HepG2 (cell line): Measurements from ENCODE around the gene CTNNA3. TPM values are rescaled to one million over a fixed set of nuclear protein-coding genes. Genes with fewer than 3 reads are reported as not detected.

Experiments
- ATAC-seq: fragments of 200-7000 bp; cut with Tn5 transposase; 3 replicates; pipeline ENCODE4 v1.9.1; 2020; ENCODE audit warnings: mild to moderate bottlenecking, moderate library complexity
- BruUV-seq: library from RNA; stranded (reverse); fragments of 400-500 nt; replicated peaks from 2 replicates; lab custom pipeline; 2021; lab: Mats Ljungman, UMichigan
- CTCF ChIA-PET: fragments of 300-600 bp; formaldehyde crosslinking; extraction: SDS; loops from one replicate; lab custom pipeline; 2021; ENCODE audit warnings: low total read pairs, inconsistent platforms, low intra/inter-chr PET ratio; lab: Yijun Ruan, JAX
- POLR2A ChIA-PET: fragments of 350-600 bp; sonication (Branson Sonifier 250); formaldehyde crosslinking; loops from one replicate; lab custom pipeline; 2020; ENCODE audit warnings: antibody characterized with exemption, inconsistent platforms; lab: Yijun Ruan, JAX
- DNase-seq: peaks from one replicate; pipeline ENCODE4 v3.0.0-alpha.2; 2015; ENCODE audit warnings: low spot score
- FAIRE-seq: peaks from 3 replicates; lab custom pipeline; 2011; peaks lifted over from hg19 to GRCh38; lab: Jason Lieb, UNC
- H2AFZ ChIP-seq: one replicate; pipeline ENCODE4 v1.6.1; 2011; ENCODE audit warnings: low read length, inconsistent platforms
- H3K27ac ChIP-seq: fragments of 300-600 bp; 3 replicates; pipeline ENCODE4 v1.8.0; 2011; ENCODE audit warnings: mixed run types, mild to moderate bottlenecking, mixed read lengths, low read length, inconsistent platforms; ENCODE audit not compliant: insufficient read depth; ENCODE audit errors: extremely low read length
- H3K27me3 ChIP-seq, 2 experiments: fragments of 200-600 bp in 1 of 2; 2 replicates in 1 of 2; 3 replicates in 1 of 2; pipeline versions ENCODE4 v1.6.0 to v1.8.0; 2011; ENCODE audit warnings: low read length in 2 of 2, mild to moderate bottlenecking in 2 of 2, moderate library complexity in 2 of 2, inconsistent platforms in 1 of 2; ENCODE audit not compliant: insufficient read depth in 2 of 2, control insufficient read depth in 1 of 2
- H3K36me3 ChIP-seq, 2 experiments: fragments of 200-600 bp in 1 of 2; replicated peaks in 1 of 2; 2 replicates in 1 of 2; 3 replicates in 1 of 2; pipeline versions ENCODE4 v1.5.1 to v1.8.0; 2011; ENCODE audit warnings: low read length in 2 of 2, inconsistent platforms in 1 of 2; ENCODE audit not compliant: insufficient read depth in 2 of 2, control insufficient read depth in 1 of 2
- H3K4me1 ChIP-seq: 2 replicates; pipeline ENCODE4 v1.5.1; 2012; ENCODE audit warnings: low read length, inconsistent platforms; ENCODE audit not compliant: insufficient read depth
- H3K4me2 ChIP-seq: 2 replicates; pipeline ENCODE4 v1.6.0; 2011; ENCODE audit warnings: low read depth, low read length, inconsistent platforms
- H3K4me3 ChIP-seq, 3 experiments: fragments of 200-600 bp in 1 of 3; sonication (generic), shearing (Covaris generic) in 1 of 3; replicated peaks in 1 of 3; 2 replicates each; pipeline ENCODE4 v1.5.1; 2011 to 2016; ENCODE audit warnings: low read length in 3 of 3, inconsistent platforms in 2 of 3, low read depth in 2 of 3, mild to moderate bottlenecking in 2 of 3, control low read depth in 1 of 3, mixed read lengths in 1 of 3; ENCODE audit not compliant: insufficient read depth in 1 of 3
- H3K79me2 ChIP-seq: one replicate; pipeline ENCODE4 v1.6.1; 2011; ENCODE audit warnings: low read length, inconsistent platforms; ENCODE audit not compliant: insufficient read depth
- H3K9ac ChIP-seq: 2 replicates; pipeline ENCODE4 v1.6.0; 2011; ENCODE audit warnings: mild to moderate bottlenecking, low read depth, low read length, inconsistent platforms; ENCODE audit not compliant: insufficient read depth
- H3K9me3 ChIP-seq: 2 replicates; pipeline ENCODE4 v1.5.1; 2012; ENCODE audit warnings: mild to moderate bottlenecking, low read length
- H4K20me1 ChIP-seq: 2 replicates; pipeline ENCODE4 v1.6.0; 2011; ENCODE audit warnings: inconsistent platforms, mild to moderate bottlenecking, low read length, moderate library complexity; ENCODE audit not compliant: insufficient read depth
- MIER2 ChIP-seq: IDR thresholded peaks from 2 replicates; pipeline ENCODE4 v1.6.1; 2016; ENCODE audit warnings: missing biosample characterization, missing genetic modification reagents
- MXD4 ChIP-seq: IDR thresholded peaks from 2 replicates; pipeline ENCODE4 v1.6.1; 2016; ENCODE audit warnings: mild to moderate bottlenecking, missing biosample characterization, missing genetic modification reagents
- SIX1 ChIP-seq: sonication (generic); formaldehyde crosslinking; IDR thresholded peaks from 2 replicates; pipeline ENCODE4 v1.4.0; 2020; ENCODE audit warnings: missing genetic modification reagents, borderline replicate concordance
- ZNF24 ChIP-seq: fragments of 450-650 bp; IDR thresholded peaks from 2 replicates; pipeline ENCODE4 v1.6.1; 2017; ENCODE audit warnings: antibody characterized with exemption, mild to moderate bottlenecking
- ZNF317 ChIP-seq: sonication (generic); formaldehyde crosslinking; IDR thresholded peaks from 2 replicates; pipeline ENCODE4 v1.5.0; 2020; ENCODE audit warnings: mild to moderate bottlenecking, missing genetic modification reagents
- ZNF430 ChIP-seq: sonication (generic); formaldehyde crosslinking; IDR thresholded peaks from 2 replicates; pipeline ENCODE4 v1.9.0; 2021; ENCODE audit warnings: mild to moderate bottlenecking, missing genetic modification reagents
- ZNF563 ChIP-seq: sonication (generic); formaldehyde crosslinking; IDR thresholded peaks from 2 replicates; pipeline ENCODE4 v1.8.0; 2022; ENCODE audit warnings: mild to moderate bottlenecking, moderate library complexity, missing genetic modification reagents
- ZSCAN9 ChIP-seq: IDR thresholded peaks from 2 replicates; pipeline ENCODE4 v1.6.1; 2016; ENCODE audit warnings: borderline replicate concordance
- WGBS: methylation state at CpG from one replicate; pipeline ENCODE4 v1.1.6; 2017; ENCODE audit warnings: low lambda C conversion rate; 5-methylcytosine and 5-hydroxymethylcytosine counted together
- in situ Hi-C: cut with HindIII; loops from 2 replicates; pipeline ENCODE4 v1.10.0; 2017; ENCODE audit warnings: low pct_unique_long_range_greater_than_20kb; ENCODE audit not compliant: extremely low pct_ligation_motif_present
- intact Hi-C: fragments of 100-400 bp; cut with micrococcal nuclease; formaldehyde crosslinking; loops from one replicate; pipeline ENCODE4 v1.10.0; 2022; ENCODE audit not compliant: unreplicated experiment
- polyA plus RNA-seq, 8 experiments: library from polyadenylated mRNA; depleted of rRNA in 3 of 8; stranded (reverse) in 7 of 8; unstranded in 1 of 8; fragments of >200 nt; fragmentation: Illumina TruSeq in 4 of 8; extraction: Trizol in 4 of 8; gene quantifications; 2 replicates each; pipeline versions ENCODE4 v1.2.1 to v1.2.3, GENCODE V29; 2011 to 2016; ENCODE audit warnings: low read depth in 4 of 8, missing spikeins in 1 of 8, mixed read lengths in 1 of 8; ENCODE audit not compliant: insufficient read depth in 1 of 8
- total RNA-seq, 5 experiments: library from RNA; depleted of rRNA; stranded (reverse); fragments of >200 nt; fragmentation: Illumina TruSeq; extraction: Trizol; gene quantifications; 2 replicates each; pipeline ENCODE4 v1.2.3, GENCODE V29; 2016; ENCODE audit warnings: low read depth in 1 of 5
- TF ChIP-seq, protein P1 (sequence below): sonication (generic); formaldehyde crosslinking; IDR thresholded peaks from 2 replicates; pipeline ENCODE4 v1.4.0; 2020; ENCODE audit warnings: missing genetic modification reagents
- TF ChIP-seq, protein P2 (sequence below): sonication (generic); formaldehyde crosslinking; IDR thresholded peaks from 2 replicates; pipeline ENCODE4 v1.4.0; 2020; ENCODE audit warnings: missing genetic modification reagents

The CTNNA3 gene
- total and polyA plus RNA-seq, 2 of the 13 experiments (the other 11 are each of a cell fraction or from before 2014, with no cell fraction given) = not detected

DNA sequence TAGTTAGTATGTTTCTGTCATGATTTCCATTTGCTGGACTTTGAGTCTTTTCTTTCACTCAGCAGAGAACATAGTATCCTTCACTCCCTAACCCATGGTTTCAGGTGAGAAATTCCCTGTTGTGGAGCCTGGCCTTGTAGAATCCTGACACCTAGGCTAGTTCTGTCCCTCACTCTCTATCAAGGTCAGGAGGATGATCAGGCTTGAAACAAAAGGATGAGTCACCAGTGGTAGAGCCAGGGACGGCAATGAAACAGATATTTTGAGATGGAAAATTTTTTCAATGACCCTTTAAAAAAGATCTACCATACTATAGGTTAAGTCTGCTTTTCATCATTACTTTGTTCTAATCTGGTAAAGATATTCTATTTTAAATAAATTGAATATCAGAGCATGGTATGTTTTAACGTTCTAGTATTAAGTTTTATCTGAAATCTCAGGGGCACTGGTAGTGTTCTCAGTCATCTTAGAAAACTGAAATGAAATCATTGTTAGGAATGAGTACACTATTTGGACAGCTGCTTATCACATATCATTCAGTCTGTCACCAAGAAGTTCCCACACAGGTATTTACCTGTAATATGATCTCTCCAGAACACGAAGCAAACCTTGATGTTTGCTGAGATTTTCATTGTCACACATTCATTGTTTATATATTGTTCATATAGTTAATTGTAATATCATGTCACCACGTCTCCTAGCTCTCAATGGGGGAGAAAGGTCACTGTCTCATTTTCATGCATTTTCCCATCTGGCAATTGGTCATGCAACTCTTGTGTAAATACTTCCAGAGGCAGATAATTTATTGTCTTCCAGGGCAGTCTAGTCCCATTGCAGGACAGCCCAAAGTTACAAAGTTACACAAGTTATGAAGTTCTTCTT, 1070.0 kb downstream of the CTNNA3 start:
- no peak overlapping the region for H3K9ac ChIP-seq
- in situ Hi-C loops = no loop called here
- H3K4me3 ChIP-seq = no peak overlapping the region
- intact Hi-C loops = loop anchor here (5.0 to 10.0 kb wide), 2 partner anchors 306 to 321 kb away; no protein-coding TSS in a partner anchor
- H3K4me2 ChIP-seq = no peak overlapping the region
- no peaks in the 10 kb centered on the region for H4K20me1 ChIP-seq
- H3K27ac ChIP-seq = no peak overlapping the region
- TF ChIP-seq ZNF317 (CRISPR knock-in tag) (no peak), SIX1 (no peak), ZNF430 (CRISPR knock-in tag) (no peak)
- H3K79me2 ChIP-seq = no peaks in the 10 kb centered on the region
- DNase-seq (no peak), ATAC-seq (no peak), FAIRE-seq (no peak)
- no peak overlapping the region for H2AFZ ChIP-seq
- H3K36me3 ChIP-seq = no peaks in the 10 kb centered on the region
- H3K4me1 ChIP-seq = no peaks in the 10 kb centered on the region
- POLR2A ChIA-PET = no interaction called here
- no peaks in the 10 kb centered on the region for H3K9me3 ChIP-seq
- WGBS = 8% methylated on average over 4 of the region's 4 CpGs
- CTCF ChIA-PET = no interaction called here
- BruUV-seq = no TSS peak
- no peaks in the 10 kb centered on the region for H3K27me3 ChIP-seq

DNA sequence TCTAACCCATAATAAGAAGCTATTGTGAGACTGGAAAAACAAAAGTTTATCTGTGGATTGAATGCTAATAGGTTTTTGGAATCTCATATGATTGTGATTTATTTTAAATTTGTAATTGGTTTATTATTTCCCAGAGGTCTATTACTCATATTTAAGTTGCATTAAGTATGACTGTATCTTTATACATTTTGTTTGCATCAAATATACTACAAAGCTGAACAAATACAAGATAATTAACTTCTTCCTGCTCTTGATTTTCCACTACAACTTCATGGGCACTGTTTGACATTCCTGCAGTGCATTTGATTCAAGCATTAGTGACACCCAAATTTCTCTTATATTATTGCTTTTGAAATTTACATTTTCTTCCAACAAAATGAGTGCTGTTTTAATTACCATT, 1073.9 kb downstream of the CTNNA3 start:
- ATAC-seq (no peak), DNase-seq (no peak), FAIRE-seq (no peak)
- Histone ChIP-seq H3K4me2 (no peak overlapping the region), H2AFZ (no peak overlapping the region), H3K27ac (no peak overlapping the region), H4K20me1 (no peaks in the 10 kb centered on the region), H3K9me3 (no peaks in the 10 kb centered on the region), H3K4me3 (no peak overlapping the region), H3K4me1 (no peaks in the 10 kb centered on the region), H3K36me3 (no peaks in the 10 kb centered on the region), H3K79me2 (no peaks in the 10 kb centered on the region), H3K27me3 (no peaks in the 10 kb centered on the region), H3K9ac (no peak overlapping the region)
- in situ Hi-C loops = no loop called here
- no TSS peak for BruUV-seq
- ChIA-PET CTCF (no interaction called here), POLR2A (no interaction called here)
- intact Hi-C loops = loop anchor here (10.0 kb wide), 1 partner anchor 317 kb away; no protein-coding TSS in a partner anchor
- TF ChIP-seq, protein P1, sequence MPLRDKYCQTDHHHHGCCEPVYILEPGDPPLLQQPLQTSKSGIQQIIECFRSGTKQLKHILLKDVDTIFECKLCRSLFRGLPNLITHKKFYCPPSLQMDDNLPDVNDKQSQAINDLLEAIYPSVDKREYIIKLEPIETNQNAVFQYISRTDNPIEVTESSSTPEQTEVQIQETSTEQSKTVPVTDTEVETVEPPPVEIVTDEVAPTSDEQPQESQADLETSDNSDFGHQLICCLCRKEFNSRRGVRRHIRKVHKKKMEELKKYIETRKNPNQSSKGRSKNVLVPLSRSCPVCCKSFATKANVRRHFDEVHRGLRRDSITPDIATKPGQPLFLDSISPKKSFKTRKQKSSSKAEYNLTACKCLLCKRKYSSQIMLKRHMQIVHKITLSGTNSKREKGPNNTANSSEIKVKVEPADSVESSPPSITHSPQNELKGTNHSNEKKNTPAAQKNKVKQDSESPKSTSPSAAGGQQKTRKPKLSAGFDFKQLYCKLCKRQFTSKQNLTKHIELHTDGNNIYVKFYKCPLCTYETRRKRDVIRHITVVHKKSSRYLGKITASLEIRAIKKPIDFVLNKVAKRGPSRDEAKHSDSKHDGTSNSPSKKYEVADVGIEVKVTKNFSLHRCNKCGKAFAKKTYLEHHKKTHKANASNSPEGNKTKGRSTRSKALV (CRISPR knock-in tag) = no peak
- TF ChIP-seq, protein P2, sequence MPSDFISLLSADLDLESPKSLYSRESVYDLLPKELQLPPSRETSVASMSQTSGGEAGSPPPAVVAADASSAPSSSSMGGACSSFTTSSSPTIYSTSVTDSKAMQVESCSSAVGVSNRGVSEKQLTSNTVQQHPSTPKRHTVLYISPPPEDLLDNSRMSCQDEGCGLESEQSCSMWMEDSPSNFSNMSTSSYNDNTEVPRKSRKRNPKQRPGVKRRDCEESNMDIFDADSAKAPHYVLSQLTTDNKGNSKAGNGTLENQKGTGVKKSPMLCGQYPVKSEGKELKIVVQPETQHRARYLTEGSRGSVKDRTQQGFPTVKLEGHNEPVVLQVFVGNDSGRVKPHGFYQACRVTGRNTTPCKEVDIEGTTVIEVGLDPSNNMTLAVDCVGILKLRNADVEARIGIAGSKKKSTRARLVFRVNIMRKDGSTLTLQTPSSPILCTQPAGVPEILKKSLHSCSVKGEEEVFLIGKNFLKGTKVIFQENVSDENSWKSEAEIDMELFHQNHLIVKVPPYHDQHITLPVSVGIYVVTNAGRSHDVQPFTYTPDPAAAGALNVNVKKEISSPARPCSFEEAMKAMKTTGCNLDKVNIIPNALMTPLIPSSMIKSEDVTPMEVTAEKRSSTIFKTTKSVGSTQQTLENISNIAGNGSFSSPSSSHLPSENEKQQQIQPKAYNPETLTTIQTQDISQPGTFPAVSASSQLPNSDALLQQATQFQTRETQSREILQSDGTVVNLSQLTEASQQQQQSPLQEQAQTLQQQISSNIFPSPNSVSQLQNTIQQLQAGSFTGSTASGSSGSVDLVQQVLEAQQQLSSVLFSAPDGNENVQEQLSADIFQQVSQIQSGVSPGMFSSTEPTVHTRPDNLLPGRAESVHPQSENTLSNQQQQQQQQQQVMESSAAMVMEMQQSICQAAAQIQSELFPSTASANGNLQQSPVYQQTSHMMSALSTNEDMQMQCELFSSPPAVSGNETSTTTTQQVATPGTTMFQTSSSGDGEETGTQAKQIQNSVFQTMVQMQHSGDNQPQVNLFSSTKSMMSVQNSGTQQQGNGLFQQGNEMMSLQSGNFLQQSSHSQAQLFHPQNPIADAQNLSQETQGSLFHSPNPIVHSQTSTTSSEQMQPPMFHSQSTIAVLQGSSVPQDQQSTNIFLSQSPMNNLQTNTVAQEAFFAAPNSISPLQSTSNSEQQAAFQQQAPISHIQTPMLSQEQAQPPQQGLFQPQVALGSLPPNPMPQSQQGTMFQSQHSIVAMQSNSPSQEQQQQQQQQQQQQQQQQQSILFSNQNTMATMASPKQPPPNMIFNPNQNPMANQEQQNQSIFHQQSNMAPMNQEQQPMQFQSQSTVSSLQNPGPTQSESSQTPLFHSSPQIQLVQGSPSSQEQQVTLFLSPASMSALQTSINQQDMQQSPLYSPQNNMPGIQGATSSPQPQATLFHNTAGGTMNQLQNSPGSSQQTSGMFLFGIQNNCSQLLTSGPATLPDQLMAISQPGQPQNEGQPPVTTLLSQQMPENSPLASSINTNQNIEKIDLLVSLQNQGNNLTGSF (CRISPR knock-in tag) = no peak
- TF ChIP-seq ZNF563 (CRISPR knock-in tag) (no peak), ZNF24 (no peak), ZSCAN9 (CRISPR knock-in tag) (no peak), MXD4 (no peak), MIER2 (no peak)
